Epithelial cell of alveolus of lung (primary cell): ENCODE results near the gene FBXO39. TPM values are rescaled to one million over a fixed set of nuclear protein-coding genes. Genes with fewer than 3 reads are reported as not detected.

Source experiments
- total RNA-seq: library from RNA; depleted of rRNA; stranded (reverse); fragments of >200 nt; gene quantifications from 2 replicates; pipeline ENCODE4 v1.2.1, GENCODE V29; 2015

FBXO39 gene
- total RNA-seq = 0.52 TPM in 1 of 2 replicates, not detected in the other

GRCh38 chr17:6775871-6776405 is at the start of gene FBXO39:
FBXO39 (plus strand) TSS chr17:6776215; CDS start chr17:6779869, 3,654 bp downstream.

GRCh38 chr17:6755731-6756184 is 20.3 kb upstream of the FBXO39 start, which contains the start of gene XAF1:
XAF1 (plus strand) TSS chr17:6756046; CDS start chr17:6756079, 33 bp downstream.

GRCh38 chr17:6831661-6832263 is 55.7 kb downstream of the FBXO39 start, which contains the start of gene TEKT1:
TEKT1 (minus strand) TSS chr17:6831729; CDS start chr17:6830376, 1,353 bp downstream.

Other genes with a start within 250 kb of the FBXO39 start
- 1.0 and 1.6 TPM in 2 replicates for gene PITPNM3, start 219.7 kb upstream of the FBXO39 start, total RNA-seq
- 9.3 and 11.7 TPM in 2 replicates for gene KIAA0753, start 135.5 kb upstream of the FBXO39 start, total RNA-seq
- gene TXNDC17, start 135.2 kb upstream of the FBXO39 start, total RNA-seq = 148 and 248 TPM in 2 replicates
- gene MED31, start 124.6 kb upstream of the FBXO39 start, total RNA-seq = 16.0 and 22.1 TPM in 2 replicates
- gene C17orf100, start 124.5 kb upstream of the FBXO39 start, total RNA-seq = 0.40 and 0.91 TPM in 2 replicates
- 1.7 TPM in 1 of 2 replicates, not detected in the other for gene SLC13A5, start 62.8 kb upstream of the FBXO39 start, total RNA-seq
- 0.64 and 10.9 TPM in 2 replicates for gene XAF1, start 20.2 kb upstream of the FBXO39 start, total RNA-seq
- gene TEKT1, start 55.5 kb downstream of the FBXO39 start, total RNA-seq = not detected in 2 replicates
- not detected in 2 replicates for gene ALOX12, start 219.8 kb downstream of the FBXO39 start, total RNA-seq
- gene RNASEK, start 236.4 kb downstream of the FBXO39 start, total RNA-seq = 235 and 246 TPM in 2 replicates
- gene BCL6B, start 246.8 kb downstream of the FBXO39 start, total RNA-seq = 0.24 and 1.4 TPM in 2 replicates